Chondrocyte (in vitro differentiated cells): ENCODE data around the gene CLIC4. TPM values are rescaled to one million over a fixed set of nuclear protein-coding genes. Genes with fewer than 3 reads are reported as not detected.
"Not testable (repeated sequence)": the region's sequence is repeated elsewhere in the genome, so short reads cannot be mapped to it uniquely, and the experiment has no call there.

Source experiments
- DNase-seq: peaks from one replicate; pipeline ENCODE4 v3.0.0; 2021; ENCODE audit warnings: mixed read lengths, low spot score
- H3K27ac Mint-ChIP-seq: one replicate; pipeline ENCODE4 v1.8.0; 2021; ENCODE audit warnings: mild to moderate bottlenecking, moderate library complexity, mixed read lengths; ENCODE audit not compliant: unreplicated experiment
- H3K27me3 Mint-ChIP-seq: 2 replicates; pipeline ENCODE4 v1.8.0; 2021; ENCODE audit warnings: low read depth, mixed read lengths
- H3K36me3 Mint-ChIP-seq: 2 replicates; pipeline ENCODE4 v1.8.0; 2021; ENCODE audit warnings: low read depth, mixed read lengths
- H3K4me1 Mint-ChIP-seq: 2 replicates; pipeline ENCODE4 v1.8.0; 2021; ENCODE audit warnings: low read depth, mild to moderate bottlenecking, mixed read lengths
- H3K4me3 Mint-ChIP-seq: one replicate; pipeline ENCODE4 v1.8.0; 2021; ENCODE audit warnings: mild to moderate bottlenecking, moderate library complexity, mixed read lengths; ENCODE audit not compliant: unreplicated experiment
- H3K9me3 Mint-ChIP-seq: 2 replicates; pipeline ENCODE4 v1.8.0; 2021; ENCODE audit warnings: low read depth, mixed read lengths
- CTCF ChIP-seq: fragments of 200-600 bp; sonication (generic); IDR thresholded peaks from 2 replicates; pipeline ENCODE4 v1.5.0; 2021; ENCODE audit warnings: antibody characterized with exemption, mild to moderate bottlenecking, moderate library complexity
- total RNA-seq: library from RNA; stranded (reverse); gene quantifications from 3 replicates; pipeline ENCODE4 v1.2.1, GENCODE V29; 2021

CLIC4 gene
- total RNA-seq, 1 donor from 2014 or later = 411 TPM

GRCh38 chr1:24714859-24715520 is 30.3 kb upstream of the CLIC4 start:
- H3K9me3 Mint-ChIP-seq = no peaks in the 10 kb centered on the region
- DNase-seq = no peak
- H3K4me3 Mint-ChIP-seq = no peak overlapping the region
- no peaks in the 10 kb centered on the region for H3K27me3 Mint-ChIP-seq
- H3K36me3 Mint-ChIP-seq = no peaks in the 10 kb centered on the region
- no peak for TF ChIP-seq CTCF
- peaks cover 29% of the 10 kb centered on the region for H3K4me1 Mint-ChIP-seq
- H3K27ac Mint-ChIP-seq = no peak overlapping the region

GRCh38 chr1:24715658-24716057 is 29.6 kb upstream of the CLIC4 start:
- no peak overlapping the region for H3K4me3 Mint-ChIP-seq
- H3K36me3 Mint-ChIP-seq = no peaks in the 10 kb centered on the region
- DNase-seq = no peak
- H3K27ac Mint-ChIP-seq = no peak overlapping the region
- H3K9me3 Mint-ChIP-seq = no peaks in the 10 kb centered on the region
- peaks cover 31% of the 10 kb centered on the region for H3K4me1 Mint-ChIP-seq
- no peaks in the 10 kb centered on the region for H3K27me3 Mint-ChIP-seq
- TF ChIP-seq CTCF = no peak

GRCh38 chr1:24717887-24718650 is 27.2 kb upstream of the CLIC4 start:
- H3K36me3 Mint-ChIP-seq = no peaks in the 10 kb centered on the region
- no peak overlapping the region for H3K4me3 Mint-ChIP-seq
- no peak for TF ChIP-seq CTCF
- H3K4me1 Mint-ChIP-seq = peaks cover 33% of the 10 kb centered on the region
- H3K9me3 Mint-ChIP-seq = no peaks in the 10 kb centered on the region
- no peaks in the 10 kb centered on the region for H3K27me3 Mint-ChIP-seq
- DNase-seq = no peak
- H3K27ac Mint-ChIP-seq = no peak overlapping the region

GRCh38 chr1:24720152-24720551 is 25.1 kb upstream of the CLIC4 start:
- Mint-ChIP-seq H3K27ac (no peak overlapping the region), H3K9me3 (no peaks in the 10 kb centered on the region), H3K27me3 (no peaks in the 10 kb centered on the region), H3K4me3 (no peak overlapping the region), H3K4me1 (peaks cover 34% of the 10 kb centered on the region), H3K36me3 (no peaks in the 10 kb centered on the region)
- no peak for TF ChIP-seq CTCF
- DNase-seq = no peak

GRCh38 chr1:24721533-24721932 is 23.7 kb upstream of the CLIC4 start:
- Mint-ChIP-seq H3K4me3 (no peak overlapping the region), H3K27ac (no peak overlapping the region), H3K36me3 (no peaks in the 10 kb centered on the region), H3K27me3 (no peaks in the 10 kb centered on the region), H3K4me1 (peaks cover 44% of the 10 kb centered on the region), H3K9me3 (no peaks in the 10 kb centered on the region)
- no peak for DNase-seq
- no peak for TF ChIP-seq CTCF

DNA sequence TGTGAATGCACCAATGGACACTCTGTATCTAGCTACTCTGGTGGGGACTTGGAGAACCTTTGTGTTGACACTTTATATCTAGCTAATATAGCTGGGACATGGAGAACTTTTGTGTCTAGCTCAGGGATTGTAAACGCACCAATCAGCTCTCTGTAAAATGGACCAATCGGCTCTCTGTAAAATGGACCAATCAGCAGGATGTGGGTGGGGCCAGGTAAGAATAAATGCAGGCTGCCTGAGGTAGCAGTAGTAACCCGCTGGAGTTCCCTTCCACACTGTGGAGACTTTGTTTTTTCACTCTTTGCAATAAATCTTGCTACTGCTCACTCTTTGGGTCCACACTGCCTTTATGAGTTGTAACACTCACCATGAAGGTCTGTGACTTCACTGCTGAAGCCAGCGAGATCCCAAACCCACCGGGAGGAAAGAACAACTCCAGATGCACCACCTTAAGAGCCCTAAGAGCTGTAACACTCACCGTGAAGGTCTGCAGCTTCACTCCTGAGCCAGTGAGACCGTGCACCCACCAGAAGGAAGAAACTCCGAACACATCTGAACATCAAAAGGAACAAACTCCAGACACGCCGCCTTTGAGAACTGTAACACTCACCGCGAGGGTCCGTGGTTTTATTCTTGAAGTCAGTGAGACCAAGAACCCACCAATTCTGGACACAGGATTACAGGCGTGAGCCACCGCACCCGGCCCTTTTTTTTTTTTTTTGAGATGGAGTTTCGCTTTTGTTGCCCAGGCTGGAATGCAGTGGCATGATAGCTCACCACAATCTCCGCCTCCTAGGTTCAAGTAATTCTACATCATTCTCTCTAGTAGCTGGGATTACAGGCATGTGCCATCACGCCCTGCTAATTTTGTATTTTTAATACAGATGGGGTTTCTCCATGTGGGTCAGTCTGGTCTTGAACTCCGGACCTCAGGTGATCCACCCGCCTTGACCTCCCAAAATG is 22.9 kb upstream of the CLIC4 start:
- not testable (repeated sequence) for H3K36me3 Mint-ChIP-seq, H3K27ac Mint-ChIP-seq, H3K9me3 Mint-ChIP-seq, H3K27me3 Mint-ChIP-seq, DNase-seq, H3K4me3 Mint-ChIP-seq
- peaks cover 52% of the 10 kb centered on the region for H3K4me1 Mint-ChIP-seq
